A673 (cell line): Measurements from ENCODE around the gene CEP85. TPM values are rescaled to one million over a fixed set of nuclear protein-coding genes. Genes with fewer than 3 reads are reported as not detected.
A peak's percentile ranks its signal among the peaks of the same experiment; 100 is the strongest.

Source experiments
- BruUV-seq: library from RNA; stranded (reverse); fragments of 400-500 nt; replicated peaks from 2 replicates; lab custom pipeline; 2021; lab: Mats Ljungman, UMichigan
- CTCF ChIA-PET: fragments of 300-600 bp; sonication (Branson Sonifier 250); formaldehyde crosslinking; loops from one replicate; lab custom pipeline; 2022; ENCODE audit warnings: antibody characterized with exemption; lab: Charles Lee
- POLR2A ChIA-PET: fragments of 300-600 bp; sonication (Branson Sonifier 250); formaldehyde crosslinking; loops from one replicate; lab custom pipeline; 2022; ENCODE audit warnings: antibody characterized with exemption; ENCODE audit not compliant: low non-redundant PET; lab: Charles Lee
- DNase-seq: peaks from one replicate; pipeline ENCODE4 v3.0.0-alpha.2; 2015; ENCODE audit warnings: low spot score
- H3K27ac ChIP-seq: fragments of 200-600 bp; sonication (generic); 2 replicates; pipeline ENCODE4 v1.5.1; 2016; ENCODE audit warnings: mixed run types, low read depth, mild to moderate bottlenecking, mixed read lengths, antibody characterized with exemption, low read length; ENCODE audit not compliant: poor library complexity, severe bottlenecking
- H3K27me3 ChIP-seq: fragments of 200-600 bp; sonication (generic); replicated peaks from 2 replicates; pipeline ENCODE4 v1.6.1; 2017; ENCODE audit warnings: mixed run types, low read depth, mild to moderate bottlenecking, mixed read lengths, antibody characterized with exemption, low read length; ENCODE audit not compliant: insufficient read depth, poor library complexity
- H3K36me3 ChIP-seq: fragments of 200-600 bp; sonication (generic); 2 replicates; pipeline ENCODE4 v1.6.1; 2016; ENCODE audit warnings: mixed run types, mild to moderate bottlenecking, mixed read lengths, antibody characterized with exemption, low read length; ENCODE audit not compliant: insufficient read depth, poor library complexity, severe bottlenecking
- H3K4me1 ChIP-seq: fragments of 200-600 bp; sonication (generic); 2 replicates; pipeline ENCODE4 v1.6.1; 2017; ENCODE audit warnings: mixed run types, mild to moderate bottlenecking, mixed read lengths, antibody characterized with exemption, low read length; ENCODE audit not compliant: insufficient read depth, poor library complexity, severe bottlenecking
- H3K4me3 ChIP-seq: fragments of 200-600 bp; sonication (generic); 2 replicates; pipeline ENCODE4 v1.5.1; 2016; ENCODE audit warnings: low read depth, mixed run types, mild to moderate bottlenecking, mixed read lengths, low read length; ENCODE audit not compliant: poor library complexity, severe bottlenecking
- H3K9me3 ChIP-seq: fragments of 200-600 bp; sonication (generic); 2 replicates; pipeline ENCODE4 v1.6.1; 2016; ENCODE audit warnings: mixed run types, low read depth, mild to moderate bottlenecking, mixed read lengths, antibody characterized with exemption, low read length; ENCODE audit not compliant: poor library complexity, severe bottlenecking
- EZH2 ChIP-seq: fragments of 200-600 bp; sonication (generic); IDR thresholded peaks from 2 replicates; pipeline ENCODE4 v1.6.1; 2017; ENCODE audit warnings: borderline replicate concordance, low read depth, mild to moderate bottlenecking, mixed read lengths, antibody characterized with exemption, low read length; ENCODE audit not compliant: poor library complexity, severe bottlenecking
- intact Hi-C: fragments of 100-400 bp; cut with micrococcal nuclease; formaldehyde crosslinking; loops from one replicate; pipeline ENCODE4 v1.10.0; 2022; ENCODE audit not compliant: unreplicated experiment
- total RNA-seq: library from RNA; stranded (reverse); gene quantifications from 2 replicates; pipeline ENCODE4 v1.2.3, GENCODE V29; 2021
- TF ChIP-seq, protein P1 (sequence below): fragments of 300-800, 200-600 bp; sonication (generic); conservative IDR thresholded peaks from 2 replicates; pipeline ENCODE4 v1.5.1; 2017; ENCODE audit warnings: low read depth, mild to moderate bottlenecking, antibody characterized with exemption, low read length, moderate library complexity, mixed read lengths

Gene CEP85
- total RNA-seq, 1 experiment from 2014 or later: 51.3 TPM

- Histone ChIP-seq H3K9me3 (no peaks in the 10 kb centered on the region), H3K27ac (peak overlapping the region; percentile 58), H3K4me3 (no peak overlapping the region), H3K36me3 (peaks cover 8% of the 10 kb centered on the region), H3K27me3 (no peaks in the 10 kb centered on the region), H3K4me1 (peaks cover 28% of the 10 kb centered on the region)
- TF ChIP-seq, protein P1, sequence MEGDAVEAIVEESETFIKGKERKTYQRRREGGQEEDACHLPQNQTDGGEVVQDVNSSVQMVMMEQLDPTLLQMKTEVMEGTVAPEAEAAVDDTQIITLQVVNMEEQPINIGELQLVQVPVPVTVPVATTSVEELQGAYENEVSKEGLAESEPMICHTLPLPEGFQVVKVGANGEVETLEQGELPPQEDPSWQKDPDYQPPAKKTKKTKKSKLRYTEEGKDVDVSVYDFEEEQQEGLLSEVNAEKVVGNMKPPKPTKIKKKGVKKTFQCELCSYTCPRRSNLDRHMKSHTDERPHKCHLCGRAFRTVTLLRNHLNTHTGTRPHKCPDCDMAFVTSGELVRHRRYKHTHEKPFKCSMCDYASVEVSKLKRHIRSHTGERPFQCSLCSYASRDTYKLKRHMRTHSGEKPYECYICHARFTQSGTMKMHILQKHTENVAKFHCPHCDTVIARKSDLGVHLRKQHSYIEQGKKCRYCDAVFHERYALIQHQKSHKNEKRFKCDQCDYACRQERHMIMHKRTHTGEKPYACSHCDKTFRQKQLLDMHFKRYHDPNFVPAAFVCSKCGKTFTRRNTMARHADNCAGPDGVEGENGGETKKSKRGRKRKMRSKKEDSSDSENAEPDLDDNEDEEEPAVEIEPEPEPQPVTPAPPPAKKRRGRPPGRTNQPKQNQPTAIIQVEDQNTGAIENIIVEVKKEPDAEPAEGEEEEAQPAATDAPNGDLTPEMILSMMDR: no peak
- no peak for TF ChIP-seq EZH2
- BruUV-seq: no TSS peak
- POLR2A ChIA-PET: no interaction called here
- no peak for DNase-seq
- intact Hi-C loops: loop anchor here (5.0 kb wide), 1 partner anchor 40 kb away; no protein-coding TSS in a partner anchor
- CTCF ChIA-PET: no interaction called here
Observed at GRCh38 chr1:26237230-26237966, 3.4 kb downstream of the CEP85 start.

- H3K27ac ChIP-seq: no peak overlapping the region
- H3K4me1 ChIP-seq: peaks cover 24% of the 10 kb centered on the region
- no peaks in the 10 kb centered on the region for H3K27me3 ChIP-seq
- H3K4me3 ChIP-seq: no peak overlapping the region
- H3K36me3 ChIP-seq: peaks cover 26% of the 10 kb centered on the region
- TF ChIP-seq, protein P1: no peak
- no peak for TF ChIP-seq EZH2
- intact Hi-C loops: loop anchor here (5.0 kb wide), 1 partner anchor 37 kb away; no protein-coding TSS in a partner anchor
- CTCF ChIA-PET: no interaction called here
- no peaks in the 10 kb centered on the region for H3K9me3 ChIP-seq
- no peak for DNase-seq
- POLR2A ChIA-PET: no interaction called here
- no TSS peak for BruUV-seq
Observed at GRCh38 chr1:26239936-26240335, 5.9 kb downstream of the CEP85 start.

- Histone ChIP-seq H3K4me1 (no peaks in the 10 kb centered on the region), H3K4me3 (no peak overlapping the region), H3K27ac (no peak overlapping the region), H3K36me3 (peaks cover 46% of the 10 kb centered on the region), H3K27me3 (no peaks in the 10 kb centered on the region), H3K9me3 (no peaks in the 10 kb centered on the region)
- POLR2A ChIA-PET: no interaction called here
- TF ChIP-seq, protein P1: no peak
- TF ChIP-seq EZH2: no peak
- intact Hi-C loops: no loop called here
- no peak for DNase-seq
- BruUV-seq: no TSS peak
- CTCF ChIA-PET: no interaction called here
Observed at GRCh38 chr1:26252718-26253117, 18.7 kb downstream of the CEP85 start.
